Fibroblast of skin of back (primary cell): Measurements from ENCODE around the gene OR13A1. TPM values are rescaled to one million over a fixed set of nuclear protein-coding genes. Genes with fewer than 3 reads are reported as not detected.
"Not testable (repeated sequence)": the region's sequence is repeated elsewhere in the genome, so short reads cannot be mapped to it uniquely, and the experiment has no call there.

ENCODE experiments used
- DNase-seq: peaks from one replicate; pipeline ENCODE4 v3.0.0-alpha.2; 2013
- polyA plus RNA-seq, 2 experiments: library from polyadenylated mRNA; unstranded; fragments of 120-200 nt; gene quantifications; one replicate each; pipeline ENCODE4 v1.2.1, GENCODE V29; 2013; ENCODE audit not compliant: insufficient read length in 2 of 2

Gene OR13A1
- not detected for polyA plus RNA-seq (2013, experiment 1 of 2; ENCODE audit: insufficient read length)
- not detected for polyA plus RNA-seq (2013, experiment 2 of 2; ENCODE audit: insufficient read length)

DNA sequence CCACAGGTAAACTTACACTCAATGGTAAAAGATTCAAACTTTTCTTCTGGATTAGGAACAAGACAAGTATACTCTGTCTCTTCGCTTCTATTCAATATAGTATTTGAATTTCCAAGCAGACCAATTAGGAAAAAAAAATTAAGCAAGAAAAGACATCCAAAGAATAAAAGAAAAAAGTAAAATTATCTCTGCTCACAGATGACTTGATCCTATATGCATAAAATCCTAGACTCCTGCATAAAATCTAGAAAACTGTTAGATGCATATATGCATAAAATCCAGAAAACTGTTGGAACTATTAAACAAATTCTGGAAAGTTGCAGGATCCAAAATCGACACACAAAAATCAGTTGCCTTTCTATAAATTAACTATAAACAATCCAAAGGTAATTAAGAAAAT, at the start of gene OR13A1:
Gene OR13A1, minus strand, starts transcription at position 101 of the 400 bp plus-strand sequence. CDS start 11,186 bp downstream, outside the sequence.
- no peak for DNase-seq

- not testable (repeated sequence) for DNase-seq
These were observed 46.8 kb upstream of the OR13A1 start for GRCh38 chr10:45361983-45362799.

- DNase-seq = not testable (repeated sequence)
These were observed 43.6 kb upstream of the OR13A1 start for GRCh38 chr10:45358961-45359360.

GRCh38 chr10:45355494-45355893, 40.1 kb upstream of the OR13A1 start:
- DNase-seq = no peak

- DNase-seq = no peak
These were observed 38.9 kb upstream of the OR13A1 start for GRCh38 chr10:45354261-45354660.

- no peak for DNase-seq
These were observed 37.8 kb upstream of the OR13A1 start for GRCh38 chr10:45353186-45353585.

DNA sequence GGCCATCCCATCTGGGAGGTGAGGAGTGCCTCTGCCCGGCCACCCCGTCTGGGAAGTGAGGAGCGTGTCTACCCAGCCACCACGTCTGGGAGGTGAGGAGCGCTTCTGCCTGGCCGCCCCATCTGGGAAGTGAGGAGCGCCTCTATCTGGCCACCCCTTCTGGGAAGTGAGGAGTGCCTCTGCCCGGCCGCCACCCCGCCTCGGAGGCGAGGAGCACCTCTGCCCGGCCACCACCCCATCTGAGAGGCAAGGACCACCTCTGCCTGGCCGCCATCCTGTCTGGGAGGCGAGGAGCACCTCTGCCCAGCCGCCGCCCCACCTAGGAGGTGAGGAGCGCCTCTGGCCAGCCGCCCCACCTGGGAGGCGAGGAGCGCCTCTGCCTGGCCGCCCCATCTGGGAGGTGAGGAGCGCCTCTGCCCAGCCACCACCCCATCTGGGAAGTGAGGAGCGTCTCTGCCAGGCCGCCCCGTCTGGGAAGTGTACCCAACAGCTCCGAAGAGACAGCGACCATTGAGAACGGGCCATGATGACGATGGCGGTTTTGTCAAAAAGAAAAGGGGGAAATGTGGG, 32.9 kb upstream of the OR13A1 start:
- not testable (repeated sequence) for DNase-seq

GRCh38 chr10:45347464-45347863, 32.1 kb upstream of the OR13A1 start:
- not testable (repeated sequence) for DNase-seq

- not testable (repeated sequence) for DNase-seq
These were observed 31.4 kb upstream of the OR13A1 start for GRCh38 chr10:45346652-45347335.

- DNase-seq = not testable (repeated sequence)
These were observed 25.0 kb upstream of the OR13A1 start for GRCh38 chr10:45340420-45340819.

DNA sequence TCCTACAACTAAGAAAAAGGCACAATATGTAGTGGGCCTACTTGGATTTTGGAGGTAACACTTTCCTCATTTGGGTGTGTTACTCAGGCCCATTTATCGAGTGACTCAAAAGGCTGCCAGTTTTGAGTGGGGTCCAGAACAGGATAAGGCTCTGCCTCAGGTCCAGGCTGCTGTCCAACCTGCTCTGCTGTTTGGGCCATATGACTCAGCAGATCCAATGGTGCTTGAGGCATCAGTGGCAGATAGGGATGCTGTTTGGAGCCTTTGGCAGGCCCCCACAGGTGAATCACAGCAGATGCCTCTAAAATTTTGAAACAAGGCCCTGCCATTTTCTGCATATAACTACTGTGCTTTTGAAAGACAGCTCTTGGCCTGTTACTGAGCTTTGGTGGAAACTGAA, 24.5 kb upstream of the OR13A1 start:
- no peak for DNase-seq

- not testable (repeated sequence) for DNase-seq
These were observed 16.4 kb upstream of the OR13A1 start for GRCh38 chr10:45331824-45332223.

DNA sequence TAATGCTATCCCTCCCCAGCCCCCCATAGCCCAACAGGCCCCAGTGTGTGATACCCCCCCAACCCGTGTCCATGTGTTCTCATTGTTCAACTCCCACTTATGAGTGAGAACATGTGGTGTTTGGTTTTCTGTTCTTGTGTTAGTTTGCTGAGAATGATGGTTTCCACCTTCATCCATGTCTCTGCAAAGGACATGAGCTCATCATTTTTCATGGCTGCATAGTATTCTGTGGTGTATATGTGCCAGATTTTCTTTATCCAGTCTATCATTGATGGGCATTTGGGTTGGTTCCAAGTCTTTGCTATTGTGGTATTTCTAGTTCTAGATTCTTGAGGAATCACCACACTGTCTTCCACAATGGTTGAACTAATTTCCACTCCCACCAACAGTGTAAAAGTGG, 11.5 kb upstream of the OR13A1 start:
- not testable (repeated sequence) for DNase-seq

GRCh38 chr10:45325116-45325515, 9.7 kb upstream of the OR13A1 start:
- no peak for DNase-seq

- no peak for DNase-seq
These were observed 4.3 kb upstream of the OR13A1 start for GRCh38 chr10:45319702-45320101.

GRCh38 chr10:45313264-45313873, 2.0 kb downstream of the OR13A1 start:
- no peak for DNase-seq

GRCh38 chr10:45308707-45309106, 6.7 kb downstream of the OR13A1 start:
- DNase-seq = no peak

- DNase-seq = no peak
These were observed 12.8 kb downstream of the OR13A1 start for GRCh38 chr10:45302573-45302972.

- not testable (repeated sequence) for DNase-seq
These were observed 17.0 kb downstream of the OR13A1 start for GRCh38 chr10:45298341-45298955.

GRCh38 chr10:45294681-45295080, 20.7 kb downstream of the OR13A1 start:
- no peak for DNase-seq

- DNase-seq = no peak
These were observed 28.4 kb downstream of the OR13A1 start for GRCh38 chr10:45286980-45287379.

- no peak for DNase-seq
These were observed 33.3 kb downstream of the OR13A1 start for GRCh38 chr10:45282061-45282460.
